PC-9 (cell line): Measurements from ENCODE around the gene RPL37.

ENCODE experiments used
- EZH2 ChIP-seq: fragments of 200-600 bp; sonication (generic); IDR thresholded peaks from 2 replicates; pipeline ENCODE4 v1.8.0; 2017; ENCODE audit warnings: antibody characterized with exemption, low read depth
- TF ChIP-seq, protein P1 (sequence below): fragments of 200-600 bp; sonication (generic); conservative IDR thresholded peaks from 2 replicates; pipeline ENCODE4 v1.6.1; 2017; ENCODE audit warnings: mixed run types, antibody characterized with exemption, mild to moderate bottlenecking, moderate library complexity

DNA sequence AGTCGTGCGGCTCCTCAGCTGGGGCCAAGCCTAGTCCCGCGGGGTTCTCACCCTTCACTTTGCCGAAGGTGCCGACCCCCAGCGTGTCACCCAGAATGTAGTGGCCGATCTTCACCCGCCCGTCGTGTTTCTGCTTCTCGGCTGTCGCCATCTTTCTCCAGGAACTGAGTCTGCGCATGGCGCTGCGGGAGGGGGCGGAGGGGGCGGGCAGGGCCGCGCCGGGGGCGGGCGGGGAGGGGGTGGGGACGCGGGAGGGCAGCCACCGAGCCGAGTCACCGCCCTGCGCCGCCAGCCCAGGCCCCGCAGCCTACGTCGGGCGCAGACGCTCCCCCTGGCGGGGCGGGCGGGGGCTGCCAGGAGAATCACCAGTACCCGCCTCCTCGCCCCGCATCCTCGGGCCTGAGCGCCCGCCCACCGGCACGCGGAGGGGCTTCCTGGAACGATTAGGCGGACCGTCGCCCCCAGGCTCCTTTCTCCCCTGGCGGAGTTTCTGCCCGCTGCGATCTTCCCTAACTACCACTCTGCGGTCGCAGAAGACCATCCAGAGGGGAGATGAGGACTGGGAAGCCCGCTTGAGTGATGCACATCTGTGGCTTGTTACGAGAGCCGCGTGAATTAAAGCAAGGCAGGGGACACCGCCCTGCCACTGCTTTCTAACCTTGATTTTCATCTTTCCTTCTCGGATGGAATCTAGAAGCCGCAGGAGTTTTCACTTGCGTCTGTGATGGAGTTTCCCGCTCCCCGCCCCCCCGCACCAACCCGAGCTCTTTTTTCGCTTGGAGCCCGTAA lies 36.8 kb downstream of the RPL37 start, which contains the start of gene PRKAA1:
- TF ChIP-seq, protein P1, sequence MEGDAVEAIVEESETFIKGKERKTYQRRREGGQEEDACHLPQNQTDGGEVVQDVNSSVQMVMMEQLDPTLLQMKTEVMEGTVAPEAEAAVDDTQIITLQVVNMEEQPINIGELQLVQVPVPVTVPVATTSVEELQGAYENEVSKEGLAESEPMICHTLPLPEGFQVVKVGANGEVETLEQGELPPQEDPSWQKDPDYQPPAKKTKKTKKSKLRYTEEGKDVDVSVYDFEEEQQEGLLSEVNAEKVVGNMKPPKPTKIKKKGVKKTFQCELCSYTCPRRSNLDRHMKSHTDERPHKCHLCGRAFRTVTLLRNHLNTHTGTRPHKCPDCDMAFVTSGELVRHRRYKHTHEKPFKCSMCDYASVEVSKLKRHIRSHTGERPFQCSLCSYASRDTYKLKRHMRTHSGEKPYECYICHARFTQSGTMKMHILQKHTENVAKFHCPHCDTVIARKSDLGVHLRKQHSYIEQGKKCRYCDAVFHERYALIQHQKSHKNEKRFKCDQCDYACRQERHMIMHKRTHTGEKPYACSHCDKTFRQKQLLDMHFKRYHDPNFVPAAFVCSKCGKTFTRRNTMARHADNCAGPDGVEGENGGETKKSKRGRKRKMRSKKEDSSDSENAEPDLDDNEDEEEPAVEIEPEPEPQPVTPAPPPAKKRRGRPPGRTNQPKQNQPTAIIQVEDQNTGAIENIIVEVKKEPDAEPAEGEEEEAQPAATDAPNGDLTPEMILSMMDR = peak; percentile 72
- no peak for TF ChIP-seq EZH2
